ENCODE data around the gene SETDB1. TPM values are rescaled to one million over a fixed set of nuclear protein-coding genes. Genes with fewer than 3 reads are reported as not detected.

The SETDB1 gene
- total and polyA plus RNA-seq, 2 of the 13 experiments (the other 11 are each of a cell fraction or from before 2014, with no cell fraction given): 33.1 to 34.6 TPM

GRCh38 chr1:150981805-150982712 is 55.9 kb downstream of the SETDB1 start, which contains the start of gene ANXA9:
Gene ANXA9 (plus strand): TSS chr1:150982292. CDS start chr1:150983106, 814 bp downstream.
- intact Hi-C loops (cut with micrococcal nuclease; ENCODE audit: unreplicated experiment): loop anchor here (1.0 kb wide), 1 partner anchor 24 kb away; the partner anchor contains the start of gene MINDY1
- no TSS peak for BruUV-seq (replicated peaks)
- TF ChIP-seq HNF4A (CRISPR knock-in tag; IDR thresholded peaks at IDR 0.05) (peak; percentile 99), CSRNP1 (CRISPR knock-in tag; IDR thresholded peaks at IDR 0.05) (no peak), ZNF343 (CRISPR knock-in tag; IDR thresholded peaks at IDR 0.05) (peak; percentile 56; the same call in 1 of the 2 replicates), ZNF335 (CRISPR knock-in tag; IDR thresholded peaks at IDR 0.05) (0 out of 2 replicates have a peak, but pooled peaks have one; percentile 37), SMAD1 (CRISPR knock-in tag; IDR thresholded peaks at IDR 0.05; ENCODE audit: borderline replicate concordance, low read depth) (no peak), KLF6 (CRISPR knock-in tag; IDR thresholded peaks at IDR 0.05) (peak; percentile 72; the same call in 1 of the 2 replicates), MAFK (conservative IDR thresholded peaks at IDR 0.05 in 1 of 2, IDR thresholded peaks at IDR 0.05 in 1 of 2; ENCODE audit: low read length in 2 of 2) (no peak), NCOA1 (CRISPR knock-in tag; IDR thresholded peaks at IDR 0.05) (no peak), SETDB1 (CRISPR knock-in tag; IDR thresholded peaks at IDR 0.05; ENCODE audit: borderline replicate concordance) (no peak), YY1 (IDR thresholded peaks at IDR 0.05; ENCODE audit: insufficient read depth, insufficient replicate concordance, low read depth, low read length) (peak; percentile 18), RCOR2 (CRISPR knock-in tag; IDR thresholded peaks at IDR 0.05) (peak; percentile 86), ZBTB26 (CRISPR knock-in tag; IDR thresholded peaks at IDR 0.05; ENCODE audit: borderline replicate concordance) (0 out of 2 replicates have a peak, but pooled peaks have one; percentile 11), RAD21 (CRISPR knock-in tag; IDR thresholded peaks at IDR 0.05) (0 out of 2 replicates have a peak, but pooled peaks have one; percentile 3), SCMH1 (CRISPR knock-in tag; IDR thresholded peaks at IDR 0.05; ENCODE audit: borderline replicate concordance) (no peak), ZNF777 (CRISPR knock-in tag; IDR thresholded peaks at IDR 0.05) (no peak; the same call in 1 of the 2 replicates), ZNF572 (CRISPR knock-in tag; IDR thresholded peaks at IDR 0.05) (0 out of 2 replicates have a peak, but pooled peaks have one; percentile 59), ZSCAN20 (CRISPR knock-in tag; IDR thresholded peaks at IDR 0.05; ENCODE audit: borderline replicate concordance) (no peak), ZNF878 (CRISPR knock-in tag; IDR thresholded peaks at IDR 0.05) (no peak), FOXK1 (CRISPR knock-in tag; IDR thresholded peaks at IDR 0.05; ENCODE audit: borderline replicate concordance, low read depth) (peak; percentile 40; the same call in 1 of the 2 replicates), FLYWCH1 (CRISPR knock-in tag; IDR thresholded peaks at IDR 0.05) (no peak), ZMYM2 (CRISPR knock-in tag; IDR thresholded peaks at IDR 0.05) (peak; percentile 94), NCOA2 (CRISPR knock-in tag; IDR thresholded peaks at IDR 0.05) (peak; percentile 72; the same call in 1 of the 2 replicates)

More at GRCh38 chr1:150981805-150982712, 55.9 kb downstream of the SETDB1 start, which contains the start of gene ANXA9:
- in situ Hi-C loops (cut with HindIII; ENCODE audit: extremely low pct_ligation_motif_present, low pct_unique_long_range_greater_than_20kb): no loop called here
- peak within 1 kb of the TSS; percentile 69 for H3K9ac ChIP-seq (ENCODE audit: insufficient read depth, low read depth, low read length)
- POLR2A ChIA-PET: interaction anchor here (0.8 to 5.2 kb wide), 21 partner anchors 8 to 420 kb away, joined by 3 to 150 read pairs (median 4); partner anchors contain the start of genes C1orf56, ENSA, GOLPH3L and MCL1
- H3K27me3 ChIP-seq (ENCODE audit: control insufficient read depth in 1 of 2, insufficient read depth in 2 of 2, low read length in 2 of 2): no peaks in the 10 kb centered on the region
- 2% methylated on average over 7 of the region's 12 CpGs for WGBS (ENCODE audit: low lambda C conversion rate)
- H3K4me1 ChIP-seq (ENCODE audit: insufficient read depth, low read length): peaks cover 76% of the 10 kb centered on the region
- H4K20me1 ChIP-seq (ENCODE audit: insufficient read depth, low read length): no peaks in the 10 kb centered on the region
- peaks cover 2% of the 10 kb centered on the region for H3K79me2 ChIP-seq (ENCODE audit: insufficient read depth, low read length)
- peaks cover 5 to 12% of the 10 kb centered on the region in 2 experiments; a peak in 2 of 5 replicates for H3K36me3 ChIP-seq (replicated peaks in 1 of 2; ENCODE audit: control insufficient read depth in 1 of 2, insufficient read depth in 2 of 2, low read length in 2 of 2)
- H3K9me3 ChIP-seq (ENCODE audit: low read length): no peaks in the 10 kb centered on the region
- peak within 1 kb of the TSS; percentile 90 for H3K4me2 ChIP-seq (ENCODE audit: low read depth, low read length)
- FAIRE-seq (peak; percentile 95), DNase-seq (ENCODE audit: low spot score) (peak; percentile 94), ATAC-seq (peak; percentile 86)
- peak within 1 kb of the TSS; percentile 84 for H3K27ac ChIP-seq (ENCODE audit: extremely low read length, insufficient read depth, low read length)
- H3K4me3 ChIP-seq (replicated peaks in 1 of 3; ENCODE audit: insufficient read depth in 1 of 3, low read depth in 2 of 3, low read length in 3 of 3): peak within 1 kb of the TSS; percentile 46 to 64 (median 51)
- peak within 1 kb of the TSS; percentile 66 for H2AFZ ChIP-seq (ENCODE audit: low read length)
- CTCF ChIA-PET (ENCODE audit: low intra/inter-chr PET ratio, low total read pairs): interaction anchor here (3.9 kb wide), 1 partner anchor 11 kb away, joined by 18 read pairs; no protein-coding TSS in a partner anchor
